BJ (cell line): ENCODE results near the gene RALY. TPM values are rescaled to one million over a fixed set of nuclear protein-coding genes. Genes with fewer than 3 reads are reported as not detected.

Source experiments
- CTCF ChIA-PET: fragments of 350-600 bp; formaldehyde crosslinking; extraction: SDS; loops from one replicate; lab custom pipeline; 2021; ENCODE audit warnings: antibody characterized with exemption, inconsistent platforms; lab: Yijun Ruan, JAX
- POLR2A ChIA-PET: fragments of 300-600 bp; sonication (Branson Sonifier 250); formaldehyde crosslinking; extraction: SDS; loops from one replicate; lab custom pipeline; 2021; ENCODE audit warnings: antibody characterized with exemption; lab: Charles Lee
- DNase-seq: peaks from one replicate; pipeline ENCODE4 v3.0.0-alpha.2; 2011; ENCODE audit warnings: low read depth
- H3K27me3 ChIP-seq: 2 replicates; pipeline ENCODE4 v1.6.0; 2011; ENCODE audit warnings: low read length; ENCODE audit not compliant: control insufficient read depth, insufficient read depth
- H3K36me3 ChIP-seq: 2 replicates; pipeline ENCODE4 v1.5.1; 2011; ENCODE audit warnings: low read length; ENCODE audit not compliant: control insufficient read depth, insufficient read depth
- H3K4me3 ChIP-seq: 2 replicates; pipeline ENCODE4 v1.5.1; 2011; ENCODE audit warnings: low read depth, mild to moderate bottlenecking, control low read depth, low read length
- CTCF ChIP-seq: IDR thresholded peaks from 2 replicates; pipeline ENCODE4 v1.5.1; 2011; ENCODE audit warnings: low read depth, mild to moderate bottlenecking, control low read depth, inconsistent platforms, low read length, moderate library complexity; ENCODE audit not compliant: insufficient read depth
- polyA plus RNA-seq: library from polyadenylated mRNA; depleted of rRNA; stranded (reverse); fragments of >200 nt; gene quantifications from 2 replicates; pipeline ENCODE4 v1.2.3, GENCODE V29; 2011

RALY gene
- polyA plus RNA-seq, 1 experiment: 144 TPM

GRCh38 chr20:34049897-34050695 lies 56.4 kb downstream of the RALY start:
- POLR2A ChIA-PET: no interaction called here
- H3K27me3 ChIP-seq: no peaks in the 10 kb centered on the region
- no peak for TF ChIP-seq CTCF
- no peaks in the 10 kb centered on the region; the same call in 1 of the 2 replicates for H3K36me3 ChIP-seq
- no peak overlapping the region for H3K4me3 ChIP-seq
- CTCF ChIA-PET: interaction anchor here (1.1 to 1.9 kb wide), 2 partner anchors 14 to 187 kb away, joined by 3 to 5 read pairs; no protein-coding TSS in a partner anchor
- DNase-seq: no peak

GRCh38 chr20:34052414-34052813 lies 58.7 kb downstream of the RALY start:
- DNase-seq: no peak
- H3K27me3 ChIP-seq: no peaks in the 10 kb centered on the region
- no peak overlapping the region for H3K4me3 ChIP-seq
- no peaks in the 10 kb centered on the region for H3K36me3 ChIP-seq
- POLR2A ChIA-PET: interaction anchor here (0.5 kb wide), 1 partner anchor 27 kb away, joined by 8 read pairs; no protein-coding TSS in a partner anchor
- TF ChIP-seq CTCF: no peak
- CTCF ChIA-PET: interaction anchor here (0.9 kb wide), 2 partner anchors 102 to 189 kb away, joined by 3 to 5 read pairs; no protein-coding TSS in a partner anchor

GRCh38 chr20:34055290-34055689 lies 61.6 kb downstream of the RALY start:
- POLR2A ChIA-PET: no interaction called here
- Histone ChIP-seq H3K36me3 (no peaks in the 10 kb centered on the region), H3K4me3 (no peak overlapping the region), H3K27me3 (no peaks in the 10 kb centered on the region)
- no peak for TF ChIP-seq CTCF
- CTCF ChIA-PET: no interaction called here
- no peak for DNase-seq

- no peak for DNase-seq
Observed at GRCh38 chr20:34058831-34059230, 65.1 kb downstream of the RALY start.

More at GRCh38 chr20:34058831-34059230, 65.1 kb downstream of the RALY start:
- Histone ChIP-seq H3K4me3 (no peak overlapping the region), H3K27me3 (no peaks in the 10 kb centered on the region), H3K36me3 (no peaks in the 10 kb centered on the region)
- TF ChIP-seq CTCF: no peak
- POLR2A ChIA-PET: no interaction called here
- CTCF ChIA-PET: no interaction called here
